Measurements from ENCODE around the gene MYH11.
"Not testable (repeated sequence)": the region's sequence is repeated elsewhere in the genome, so short reads cannot be mapped to it uniquely, and the experiment has no call there.

MYH11 gene

GRCh38 chr16:15703029-15703736 is 153.6 kb downstream of the MYH11 start:
- no peak for DNase-seq

- no peak for DNase-seq
Observed at GRCh38 chr16:15701975-15702970, 154.6 kb downstream of the MYH11 start.

- DNase-seq = no peak
Observed at GRCh38 chr16:15701367-15701766, 155.5 kb downstream of the MYH11 start.

GRCh38 chr16:15699819-15700218 is 157.0 kb downstream of the MYH11 start:
- no peak for DNase-seq

GRCh38 chr16:15694499-15694898 is 162.3 kb downstream of the MYH11 start:
- DNase-seq = no peak

GRCh38 chr16:15692508-15692907 is 164.3 kb downstream of the MYH11 start:
- not testable (repeated sequence) for DNase-seq

GRCh38 chr16:15691046-15691445 is 165.8 kb downstream of the MYH11 start:
- DNase-seq = no peak

- DNase-seq = no peak
Observed at GRCh38 chr16:15690296-15690695, 166.5 kb downstream of the MYH11 start.

GRCh38 chr16:15689290-15689689 is 167.5 kb downstream of the MYH11 start:
- DNase-seq = no peak

GRCh38 chr16:15686287-15686686 is 170.5 kb downstream of the MYH11 start:
- no peak for DNase-seq

GRCh38 chr16:15682105-15682570 is 174.7 kb downstream of the MYH11 start:
- DNase-seq = peak; percentile 53

- no peak for DNase-seq
Observed at GRCh38 chr16:15677447-15677846, 179.4 kb downstream of the MYH11 start.

- no peak for DNase-seq
Observed at GRCh38 chr16:15676506-15676905, 180.3 kb downstream of the MYH11 start.

- no peak for DNase-seq
Observed at GRCh38 chr16:15674571-15674970, 182.3 kb downstream of the MYH11 start.

GRCh38 chr16:15672514-15673167 is 184.2 kb downstream of the MYH11 start:
- DNase-seq = peak; percentile 46

GRCh38 chr16:15672127-15672513 is 184.7 kb downstream of the MYH11 start:
- DNase-seq = not testable (repeated sequence)

- no peak for DNase-seq
Observed at GRCh38 chr16:15671530-15672117, 185.2 kb downstream of the MYH11 start.

- no peak for DNase-seq
Observed at GRCh38 chr16:15667091-15667742, 189.6 kb downstream of the MYH11 start.

- no peak for DNase-seq
Observed at GRCh38 chr16:15665107-15665506, 191.7 kb downstream of the MYH11 start.

- no peak for DNase-seq
Observed at GRCh38 chr16:15660203-15660601, 196.6 kb downstream of the MYH11 start.

- DNase-seq = no peak
Observed at GRCh38 chr16:15658556-15658955, 198.3 kb downstream of the MYH11 start.

GRCh38 chr16:15658149-15658548 is 198.7 kb downstream of the MYH11 start:
- DNase-seq = no peak

Measured in stimulated activated CD4-positive, alpha-beta T cell treated with anti-CD3 and anti-CD28 coated beads, Interleukin-4, amount 100 ng/mL, for 1 hour (primary cell).